ENCODE results near the gene TCP11. TPM values are rescaled to one million over a fixed set of nuclear protein-coding genes. Genes with fewer than 3 reads are reported as not detected.

TCP11 gene
- total and polyA plus RNA-seq, 4 donors, result 0.05 to 0.19 TPM; not detected in 2

DNA sequence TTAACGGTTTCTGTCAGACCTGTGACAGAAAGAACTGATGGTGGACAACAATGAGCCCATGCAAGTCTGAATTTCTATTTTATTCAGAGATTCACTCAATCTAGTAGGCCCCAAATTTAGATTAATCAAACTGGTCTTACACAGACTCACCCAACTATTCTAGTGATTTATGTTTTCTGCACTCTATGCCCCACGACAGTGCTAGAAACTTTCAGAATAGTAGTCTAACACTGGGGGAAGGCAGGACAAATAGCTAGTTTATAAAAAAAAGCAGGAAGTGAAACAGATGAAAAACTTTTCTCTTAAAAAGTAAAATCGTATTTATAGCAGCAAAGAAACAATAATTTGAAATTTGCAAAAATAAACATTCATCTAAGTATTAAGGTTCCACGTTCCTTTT lies 5.0 kb downstream of the TCP11 start:
- H3K9me3 ChIP-seq (ENCODE audit: control insufficient read depth in 4 of 4, low read length in 3 of 4), result no peaks in the 10 kb centered on the region

DNA sequence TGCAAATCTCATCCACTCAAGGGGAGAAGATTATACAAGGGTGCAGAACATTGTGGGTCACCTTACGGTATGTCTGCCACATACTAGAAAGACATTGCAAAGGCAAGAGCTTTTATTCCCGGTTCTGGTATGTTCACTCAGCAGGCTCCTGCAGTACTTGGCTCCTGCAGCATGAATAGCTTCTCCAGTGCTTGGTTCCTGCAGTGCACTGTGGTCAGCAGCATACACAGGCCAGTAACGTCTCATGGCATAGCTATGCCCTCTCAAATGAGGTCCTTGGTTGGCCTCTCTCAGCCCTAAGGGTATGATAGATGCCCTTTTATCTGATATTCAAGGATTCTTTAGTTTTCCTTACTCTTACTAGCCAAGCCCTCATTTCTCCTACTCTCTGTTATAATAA lies 12.6 kb downstream of the TCP11 start:
- WGBS, result 91% methylated on average over 3 of the region's 3 CpGs

More for the DNA sequence above, 5.0 kb downstream of the TCP11 start:
- Histone ChIP-seq H3K4me3 (ENCODE audit: low read depth in 1 of 3, low read length in 3 of 3) (no peak overlapping the region), H3K9ac (ENCODE audit: low read depth in 1 of 2, low read length in 2 of 2) (no peak overlapping the region), H3K27ac (ENCODE audit: low read depth in 1 of 2, low read length in 2 of 2) (no peak overlapping the region), H3K36me3 (ENCODE audit: control insufficient read depth in 4 of 4, insufficient read depth in 3 of 4, low read depth in 1 of 4, low read length in 3 of 4) (no peaks in the 10 kb centered on the region), H3K27me3 (ENCODE audit: control insufficient read depth in 4 of 4, insufficient read depth in 4 of 4, low read length in 3 of 4) (no peaks in the 10 kb centered on the region), H3K4me1 (ENCODE audit: control insufficient read depth in 4 of 4, insufficient read depth in 4 of 4, low read length in 3 of 4) (peaks cover 3 to 14% (median 7%) of the 10 kb centered on the region in 4 donors)
- DNase-seq (ENCODE audit: low spot score), result no peak
- no peak for TF ChIP-seq SP1 (IDR thresholded peaks at IDR 0.05)
- TF ChIP-seq RAD21 (IDR thresholded peaks at IDR 0.05), result no peak
- no peak for TF ChIP-seq FOXA1 (IDR thresholded peaks at IDR 0.05)
- TF ChIP-seq, protein P1, sequence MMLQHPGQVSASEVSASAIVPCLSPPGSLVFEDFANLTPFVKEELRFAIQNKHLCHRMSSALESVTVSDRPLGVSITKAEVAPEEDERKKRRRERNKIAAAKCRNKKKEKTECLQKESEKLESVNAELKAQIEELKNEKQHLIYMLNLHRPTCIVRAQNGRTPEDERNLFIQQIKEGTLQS (IDR thresholded peaks at IDR 0.05), result no peak
- whole genome bisulfite sequencing, result 74% methylated on average over 3 of the region's 4 CpGs

More for the DNA sequence above, 12.6 kb downstream of the TCP11 start:
- no peaks in the 10 kb centered on the region for H3K36me3 ChIP-seq (ENCODE audit: control insufficient read depth in 4 of 4, insufficient read depth in 3 of 4, low read depth in 1 of 4, low read length in 3 of 4)
- no peaks in the 10 kb centered on the region for H3K9me3 ChIP-seq (ENCODE audit: control insufficient read depth in 4 of 4, low read length in 3 of 4)
- no peak overlapping the region for H3K9ac ChIP-seq (ENCODE audit: low read depth in 1 of 2, low read length in 2 of 2)
- H3K4me3 ChIP-seq (ENCODE audit: low read depth in 1 of 3, low read length in 3 of 3), result no peak overlapping the region
- no peaks in the 10 kb centered on the region for H3K27me3 ChIP-seq (ENCODE audit: control insufficient read depth in 4 of 4, insufficient read depth in 4 of 4, low read length in 3 of 4)
- H3K4me1 ChIP-seq (ENCODE audit: control insufficient read depth in 4 of 4, insufficient read depth in 4 of 4, low read length in 3 of 4), result peaks cover 0 to 2% (median 0%) of the 10 kb centered on the region in 4 donors
- no peak for DNase-seq (ENCODE audit: low spot score)
- H3K27ac ChIP-seq (ENCODE audit: low read depth in 1 of 2, low read length in 2 of 2), result no peak overlapping the region
- TF ChIP-seq FOXA2 (IDR thresholded peaks at IDR 0.05) (no peak), SP1 (IDR thresholded peaks at IDR 0.05) (no peak), HNF4G (IDR thresholded peaks at IDR 0.05) (no peak), RAD21 (IDR thresholded peaks at IDR 0.05) (no peak), JUND (IDR thresholded peaks at IDR 0.05) (no peak), HNF4A (conservative IDR thresholded peaks at IDR 0.05) (no peak), TAF1 (conservative IDR thresholded peaks at IDR 0.05) (no peak), RXRA (IDR thresholded peaks at IDR 0.05) (no peak), GABPA (IDR thresholded peaks at IDR 0.05 in 1 of 2, conservative IDR thresholded peaks at IDR 0.05 in 1 of 2) (no peak), FOXA1 (IDR thresholded peaks at IDR 0.05) (no peak), EGR1 (IDR thresholded peaks at IDR 0.05; ENCODE audit: low read depth in 2 of 2) (no peak), NR2F2 (IDR thresholded peaks at IDR 0.05) (no peak), YY1 (IDR thresholded peaks at IDR 0.05) (no peak)
- TF ChIP-seq, protein P1 (IDR thresholded peaks at IDR 0.05), result no peak
- TF ChIP-seq, protein P2, sequence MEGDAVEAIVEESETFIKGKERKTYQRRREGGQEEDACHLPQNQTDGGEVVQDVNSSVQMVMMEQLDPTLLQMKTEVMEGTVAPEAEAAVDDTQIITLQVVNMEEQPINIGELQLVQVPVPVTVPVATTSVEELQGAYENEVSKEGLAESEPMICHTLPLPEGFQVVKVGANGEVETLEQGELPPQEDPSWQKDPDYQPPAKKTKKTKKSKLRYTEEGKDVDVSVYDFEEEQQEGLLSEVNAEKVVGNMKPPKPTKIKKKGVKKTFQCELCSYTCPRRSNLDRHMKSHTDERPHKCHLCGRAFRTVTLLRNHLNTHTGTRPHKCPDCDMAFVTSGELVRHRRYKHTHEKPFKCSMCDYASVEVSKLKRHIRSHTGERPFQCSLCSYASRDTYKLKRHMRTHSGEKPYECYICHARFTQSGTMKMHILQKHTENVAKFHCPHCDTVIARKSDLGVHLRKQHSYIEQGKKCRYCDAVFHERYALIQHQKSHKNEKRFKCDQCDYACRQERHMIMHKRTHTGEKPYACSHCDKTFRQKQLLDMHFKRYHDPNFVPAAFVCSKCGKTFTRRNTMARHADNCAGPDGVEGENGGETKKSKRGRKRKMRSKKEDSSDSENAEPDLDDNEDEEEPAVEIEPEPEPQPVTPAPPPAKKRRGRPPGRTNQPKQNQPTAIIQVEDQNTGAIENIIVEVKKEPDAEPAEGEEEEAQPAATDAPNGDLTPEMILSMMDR (IDR thresholded peaks at IDR 0.05; ENCODE audit: low read depth, low read length, missing input control), result no peak
- TF ChIP-seq, protein P3, sequence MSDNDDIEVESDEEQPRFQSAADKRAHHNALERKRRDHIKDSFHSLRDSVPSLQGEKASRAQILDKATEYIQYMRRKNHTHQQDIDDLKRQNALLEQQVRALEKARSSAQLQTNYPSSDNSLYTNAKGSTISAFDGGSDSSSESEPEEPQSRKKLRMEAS (IDR thresholded peaks at IDR 0.05), result no peak
- TF ChIP-seq, protein P4, sequence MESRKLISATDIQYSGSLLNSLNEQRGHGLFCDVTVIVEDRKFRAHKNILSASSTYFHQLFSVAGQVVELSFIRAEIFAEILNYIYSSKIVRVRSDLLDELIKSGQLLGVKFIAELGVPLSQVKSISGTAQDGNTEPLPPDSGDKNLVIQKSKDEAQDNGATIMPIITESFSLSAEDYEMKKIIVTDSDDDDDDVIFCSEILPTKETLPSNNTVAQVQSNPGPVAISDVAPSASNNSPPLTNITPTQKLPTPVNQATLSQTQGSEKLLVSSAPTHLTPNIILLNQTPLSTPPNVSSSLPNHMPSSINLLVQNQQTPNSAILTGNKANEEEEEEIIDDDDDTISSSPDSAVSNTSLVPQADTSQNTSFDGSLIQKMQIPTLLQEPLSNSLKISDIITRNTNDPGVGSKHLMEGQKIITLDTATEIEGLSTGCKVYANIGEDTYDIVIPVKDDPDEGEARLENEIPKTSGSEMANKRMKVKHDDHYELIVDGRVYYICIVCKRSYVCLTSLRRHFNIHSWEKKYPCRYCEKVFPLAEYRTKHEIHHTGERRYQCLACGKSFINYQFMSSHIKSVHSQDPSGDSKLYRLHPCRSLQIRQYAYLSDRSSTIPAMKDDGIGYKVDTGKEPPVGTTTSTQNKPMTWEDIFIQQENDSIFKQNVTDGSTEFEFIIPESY (IDR thresholded peaks at IDR 0.05), result no peak
- TF ChIP-seq, protein P5, sequence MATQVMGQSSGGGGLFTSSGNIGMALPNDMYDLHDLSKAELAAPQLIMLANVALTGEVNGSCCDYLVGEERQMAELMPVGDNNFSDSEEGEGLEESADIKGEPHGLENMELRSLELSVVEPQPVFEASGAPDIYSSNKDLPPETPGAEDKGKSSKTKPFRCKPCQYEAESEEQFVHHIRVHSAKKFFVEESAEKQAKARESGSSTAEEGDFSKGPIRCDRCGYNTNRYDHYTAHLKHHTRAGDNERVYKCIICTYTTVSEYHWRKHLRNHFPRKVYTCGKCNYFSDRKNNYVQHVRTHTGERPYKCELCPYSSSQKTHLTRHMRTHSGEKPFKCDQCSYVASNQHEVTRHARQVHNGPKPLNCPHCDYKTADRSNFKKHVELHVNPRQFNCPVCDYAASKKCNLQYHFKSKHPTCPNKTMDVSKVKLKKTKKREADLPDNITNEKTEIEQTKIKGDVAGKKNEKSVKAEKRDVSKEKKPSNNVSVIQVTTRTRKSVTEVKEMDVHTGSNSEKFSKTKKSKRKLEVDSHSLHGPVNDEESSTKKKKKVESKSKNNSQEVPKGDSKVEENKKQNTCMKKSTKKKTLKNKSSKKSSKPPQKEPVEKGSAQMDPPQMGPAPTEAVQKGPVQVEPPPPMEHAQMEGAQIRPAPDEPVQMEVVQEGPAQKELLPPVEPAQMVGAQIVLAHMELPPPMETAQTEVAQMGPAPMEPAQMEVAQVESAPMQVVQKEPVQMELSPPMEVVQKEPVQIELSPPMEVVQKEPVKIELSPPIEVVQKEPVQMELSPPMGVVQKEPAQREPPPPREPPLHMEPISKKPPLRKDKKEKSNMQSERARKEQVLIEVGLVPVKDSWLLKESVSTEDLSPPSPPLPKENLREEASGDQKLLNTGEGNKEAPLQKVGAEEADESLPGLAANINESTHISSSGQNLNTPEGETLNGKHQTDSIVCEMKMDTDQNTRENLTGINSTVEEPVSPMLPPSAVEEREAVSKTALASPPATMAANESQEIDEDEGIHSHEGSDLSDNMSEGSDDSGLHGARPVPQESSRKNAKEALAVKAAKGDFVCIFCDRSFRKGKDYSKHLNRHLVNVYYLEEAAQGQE (IDR thresholded peaks at IDR 0.05), result no peak
